ENCODE data around the gene MSH5.
"Not testable (repeated sequence)": the region's sequence is repeated elsewhere in the genome, so short reads cannot be mapped to it uniquely, and the experiment has no call there.

DNA sequence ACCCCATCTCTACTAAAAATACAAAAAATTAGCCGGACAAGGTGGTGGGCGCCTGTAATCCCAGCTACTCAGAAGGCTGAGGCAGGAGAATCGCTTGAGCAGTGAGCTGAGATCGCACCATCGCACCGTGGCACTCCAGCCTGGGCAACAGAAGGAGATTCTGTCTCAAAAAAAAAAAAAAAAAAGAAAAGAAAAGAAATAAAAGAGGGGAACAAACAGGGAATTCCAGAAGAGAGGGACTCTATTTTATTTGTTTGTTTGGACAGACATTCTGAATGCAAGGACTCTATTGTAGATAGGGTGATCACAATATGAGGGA lies 54.1 kb downstream of the MSH5 start:
- not testable (repeated sequence) for TF ChIP-seq HOXA3 (CRISPR knock-in tag; IDR thresholded peaks at IDR 0.05); FOXM1 (CRISPR knock-in tag; IDR thresholded peaks at IDR 0.05); PAX8 (CRISPR knock-in tag; IDR thresholded peaks at IDR 0.05; ENCODE audit: borderline replicate concordance); TAF1 (CRISPR knock-in tag; IDR thresholded peaks at IDR 0.05); ZNF660 (CRISPR knock-in tag; IDR thresholded peaks at IDR 0.05; ENCODE audit: borderline replicate concordance, low read depth); HOXD1 (CRISPR knock-in tag; IDR thresholded peaks at IDR 0.05); YY1 (IDR thresholded peaks at IDR 0.05; ENCODE audit: insufficient read depth, insufficient replicate concordance, low read depth, low read length)
- TF ChIP-seq, protein P1, sequence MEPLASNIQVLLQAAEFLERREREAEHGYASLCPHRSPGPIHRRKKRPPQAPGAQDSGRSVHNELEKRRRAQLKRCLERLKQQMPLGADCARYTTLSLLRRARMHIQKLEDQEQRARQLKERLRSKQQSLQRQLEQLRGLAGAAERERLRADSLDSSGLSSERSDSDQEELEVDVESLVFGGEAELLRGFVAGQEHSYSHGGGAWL (CRISPR knock-in tag; IDR thresholded peaks at IDR 0.05), result not testable (repeated sequence)
- TF ChIP-seq, protein P2, sequence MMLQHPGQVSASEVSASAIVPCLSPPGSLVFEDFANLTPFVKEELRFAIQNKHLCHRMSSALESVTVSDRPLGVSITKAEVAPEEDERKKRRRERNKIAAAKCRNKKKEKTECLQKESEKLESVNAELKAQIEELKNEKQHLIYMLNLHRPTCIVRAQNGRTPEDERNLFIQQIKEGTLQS (CRISPR knock-in tag; IDR thresholded peaks at IDR 0.05), result not testable (repeated sequence)
- TF ChIP-seq, protein P3, sequence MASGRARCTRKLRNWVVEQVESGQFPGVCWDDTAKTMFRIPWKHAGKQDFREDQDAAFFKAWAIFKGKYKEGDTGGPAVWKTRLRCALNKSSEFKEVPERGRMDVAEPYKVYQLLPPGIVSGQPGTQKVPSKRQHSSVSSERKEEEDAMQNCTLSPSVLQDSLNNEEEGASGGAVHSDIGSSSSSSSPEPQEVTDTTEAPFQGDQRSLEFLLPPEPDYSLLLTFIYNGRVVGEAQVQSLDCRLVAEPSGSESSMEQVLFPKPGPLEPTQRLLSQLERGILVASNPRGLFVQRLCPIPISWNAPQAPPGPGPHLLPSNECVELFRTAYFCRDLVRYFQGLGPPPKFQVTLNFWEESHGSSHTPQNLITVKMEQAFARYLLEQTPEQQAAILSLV (CRISPR knock-in tag; IDR thresholded peaks at IDR 0.05; ENCODE audit: borderline replicate concordance), result not testable (repeated sequence)
- TF ChIP-seq, protein P4, sequence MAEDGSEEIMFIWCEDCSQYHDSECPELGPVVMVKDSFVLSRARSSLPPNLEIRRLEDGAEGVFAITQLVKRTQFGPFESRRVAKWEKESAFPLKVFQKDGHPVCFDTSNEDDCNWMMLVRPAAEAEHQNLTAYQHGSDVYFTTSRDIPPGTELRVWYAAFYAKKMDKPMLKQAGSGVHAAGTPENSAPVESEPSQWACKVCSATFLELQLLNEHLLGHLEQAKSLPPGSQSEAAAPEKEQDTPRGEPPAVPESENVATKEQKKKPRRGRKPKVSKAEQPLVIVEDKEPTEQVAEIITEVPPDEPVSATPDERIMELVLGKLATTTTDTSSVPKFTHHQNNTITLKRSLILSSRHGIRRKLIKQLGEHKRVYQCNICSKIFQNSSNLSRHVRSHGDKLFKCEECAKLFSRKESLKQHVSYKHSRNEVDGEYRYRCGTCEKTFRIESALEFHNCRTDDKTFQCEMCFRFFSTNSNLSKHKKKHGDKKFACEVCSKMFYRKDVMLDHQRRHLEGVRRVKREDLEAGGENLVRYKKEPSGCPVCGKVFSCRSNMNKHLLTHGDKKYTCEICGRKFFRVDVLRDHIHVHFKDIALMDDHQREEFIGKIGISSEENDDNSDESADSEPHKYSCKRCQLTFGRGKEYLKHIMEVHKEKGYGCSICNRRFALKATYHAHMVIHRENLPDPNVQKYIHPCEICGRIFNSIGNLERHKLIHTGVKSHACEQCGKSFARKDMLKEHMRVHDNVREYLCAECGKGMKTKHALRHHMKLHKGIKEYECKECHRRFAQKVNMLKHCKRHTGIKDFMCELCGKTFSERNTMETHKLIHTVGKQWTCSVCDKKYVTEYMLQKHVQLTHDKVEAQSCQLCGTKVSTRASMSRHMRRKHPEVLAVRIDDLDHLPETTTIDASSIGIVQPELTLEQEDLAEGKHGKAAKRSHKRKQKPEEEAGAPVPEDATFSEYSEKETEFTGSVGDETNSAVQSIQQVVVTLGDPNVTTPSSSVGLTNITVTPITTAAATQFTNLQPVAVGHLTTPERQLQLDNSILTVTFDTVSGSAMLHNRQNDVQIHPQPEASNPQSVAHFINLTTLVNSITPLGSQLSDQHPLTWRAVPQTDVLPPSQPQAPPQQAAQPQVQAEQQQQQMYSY (CRISPR knock-in tag; IDR thresholded peaks at IDR 0.05), result not testable (repeated sequence)
- TF ChIP-seq, protein P5, sequence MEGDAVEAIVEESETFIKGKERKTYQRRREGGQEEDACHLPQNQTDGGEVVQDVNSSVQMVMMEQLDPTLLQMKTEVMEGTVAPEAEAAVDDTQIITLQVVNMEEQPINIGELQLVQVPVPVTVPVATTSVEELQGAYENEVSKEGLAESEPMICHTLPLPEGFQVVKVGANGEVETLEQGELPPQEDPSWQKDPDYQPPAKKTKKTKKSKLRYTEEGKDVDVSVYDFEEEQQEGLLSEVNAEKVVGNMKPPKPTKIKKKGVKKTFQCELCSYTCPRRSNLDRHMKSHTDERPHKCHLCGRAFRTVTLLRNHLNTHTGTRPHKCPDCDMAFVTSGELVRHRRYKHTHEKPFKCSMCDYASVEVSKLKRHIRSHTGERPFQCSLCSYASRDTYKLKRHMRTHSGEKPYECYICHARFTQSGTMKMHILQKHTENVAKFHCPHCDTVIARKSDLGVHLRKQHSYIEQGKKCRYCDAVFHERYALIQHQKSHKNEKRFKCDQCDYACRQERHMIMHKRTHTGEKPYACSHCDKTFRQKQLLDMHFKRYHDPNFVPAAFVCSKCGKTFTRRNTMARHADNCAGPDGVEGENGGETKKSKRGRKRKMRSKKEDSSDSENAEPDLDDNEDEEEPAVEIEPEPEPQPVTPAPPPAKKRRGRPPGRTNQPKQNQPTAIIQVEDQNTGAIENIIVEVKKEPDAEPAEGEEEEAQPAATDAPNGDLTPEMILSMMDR (CRISPR knock-in tag; IDR thresholded peaks at IDR 0.05), result not testable (repeated sequence)
- TF ChIP-seq, protein P6, sequence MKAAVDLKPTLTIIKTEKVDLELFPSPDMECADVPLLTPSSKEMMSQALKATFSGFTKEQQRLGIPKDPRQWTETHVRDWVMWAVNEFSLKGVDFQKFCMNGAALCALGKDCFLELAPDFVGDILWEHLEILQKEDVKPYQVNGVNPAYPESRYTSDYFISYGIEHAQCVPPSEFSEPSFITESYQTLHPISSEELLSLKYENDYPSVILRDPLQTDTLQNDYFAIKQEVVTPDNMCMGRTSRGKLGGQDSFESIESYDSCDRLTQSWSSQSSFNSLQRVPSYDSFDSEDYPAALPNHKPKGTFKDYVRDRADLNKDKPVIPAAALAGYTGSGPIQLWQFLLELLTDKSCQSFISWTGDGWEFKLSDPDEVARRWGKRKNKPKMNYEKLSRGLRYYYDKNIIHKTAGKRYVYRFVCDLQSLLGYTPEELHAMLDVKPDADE (CRISPR knock-in tag; IDR thresholded peaks at IDR 0.05), result not testable (repeated sequence)
- TF ChIP-seq, protein P7, sequence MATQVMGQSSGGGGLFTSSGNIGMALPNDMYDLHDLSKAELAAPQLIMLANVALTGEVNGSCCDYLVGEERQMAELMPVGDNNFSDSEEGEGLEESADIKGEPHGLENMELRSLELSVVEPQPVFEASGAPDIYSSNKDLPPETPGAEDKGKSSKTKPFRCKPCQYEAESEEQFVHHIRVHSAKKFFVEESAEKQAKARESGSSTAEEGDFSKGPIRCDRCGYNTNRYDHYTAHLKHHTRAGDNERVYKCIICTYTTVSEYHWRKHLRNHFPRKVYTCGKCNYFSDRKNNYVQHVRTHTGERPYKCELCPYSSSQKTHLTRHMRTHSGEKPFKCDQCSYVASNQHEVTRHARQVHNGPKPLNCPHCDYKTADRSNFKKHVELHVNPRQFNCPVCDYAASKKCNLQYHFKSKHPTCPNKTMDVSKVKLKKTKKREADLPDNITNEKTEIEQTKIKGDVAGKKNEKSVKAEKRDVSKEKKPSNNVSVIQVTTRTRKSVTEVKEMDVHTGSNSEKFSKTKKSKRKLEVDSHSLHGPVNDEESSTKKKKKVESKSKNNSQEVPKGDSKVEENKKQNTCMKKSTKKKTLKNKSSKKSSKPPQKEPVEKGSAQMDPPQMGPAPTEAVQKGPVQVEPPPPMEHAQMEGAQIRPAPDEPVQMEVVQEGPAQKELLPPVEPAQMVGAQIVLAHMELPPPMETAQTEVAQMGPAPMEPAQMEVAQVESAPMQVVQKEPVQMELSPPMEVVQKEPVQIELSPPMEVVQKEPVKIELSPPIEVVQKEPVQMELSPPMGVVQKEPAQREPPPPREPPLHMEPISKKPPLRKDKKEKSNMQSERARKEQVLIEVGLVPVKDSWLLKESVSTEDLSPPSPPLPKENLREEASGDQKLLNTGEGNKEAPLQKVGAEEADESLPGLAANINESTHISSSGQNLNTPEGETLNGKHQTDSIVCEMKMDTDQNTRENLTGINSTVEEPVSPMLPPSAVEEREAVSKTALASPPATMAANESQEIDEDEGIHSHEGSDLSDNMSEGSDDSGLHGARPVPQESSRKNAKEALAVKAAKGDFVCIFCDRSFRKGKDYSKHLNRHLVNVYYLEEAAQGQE (IDR thresholded peaks at IDR 0.05; ENCODE audit: borderline replicate concordance in 1 of 2, low read depth in 1 of 2, low read length in 2 of 2), result not testable (repeated sequence)

All from HepG2 (cell line).